NCI-H2107 (cell line): ENCODE results near the gene UPK2.

ENCODE experiments used
- DNase-seq: peaks from one replicate; lab custom pipeline; 2025; lab: John Stamatoyannopoulos, UW

The UPK2 gene

GRCh38 chr11:118956094-118956846 is at the start of gene UPK2:
Gene UPK2, plus strand, starts transcription at chr11:118956298. Its CDS starts 53 bp downstream, at chr11:118956351.
- peak; percentile 71 for DNase-seq

GRCh38 chr11:118907051-118908042 is 48.8 kb upstream of the UPK2 start:
- DNase-seq = peak; percentile 68

GRCh38 chr11:118908264-118908663 is 47.8 kb upstream of the UPK2 start:
- no peak for DNase-seq

DNA sequence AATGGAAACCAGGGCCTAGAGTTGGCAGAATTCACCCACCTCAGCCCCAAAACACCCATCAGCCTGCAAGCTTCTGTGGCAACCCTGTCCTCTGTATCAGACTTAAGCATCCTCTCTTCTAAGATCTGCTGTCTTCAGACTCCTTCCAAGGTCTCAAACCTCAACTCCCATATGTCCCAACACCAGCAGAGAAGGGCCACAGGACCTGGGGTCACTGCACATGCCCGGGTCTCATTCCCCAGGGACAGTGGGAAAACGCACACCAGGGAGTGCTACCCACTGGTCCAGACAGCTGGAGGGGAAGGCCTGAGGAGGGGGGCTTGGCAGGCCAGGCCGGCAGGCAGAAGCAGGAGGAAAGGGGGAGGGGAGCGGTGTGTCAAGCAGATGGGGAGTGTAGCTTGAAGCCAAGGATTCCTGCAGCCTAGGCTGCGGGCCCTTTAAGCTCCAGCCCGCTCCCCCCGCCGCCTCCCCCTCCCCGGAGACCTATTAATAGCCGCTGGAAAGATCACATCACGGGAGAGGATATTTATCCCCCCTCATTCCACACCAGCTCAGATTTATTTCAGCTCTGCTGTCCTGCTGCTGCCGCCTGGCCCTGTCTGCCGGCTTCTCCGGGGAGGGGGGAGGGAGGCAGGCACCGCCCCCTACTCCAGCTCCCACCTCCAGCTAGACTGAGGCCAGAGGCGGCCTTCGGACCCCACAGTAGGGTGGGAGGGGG is 47.0 kb upstream of the UPK2 start:
- DNase-seq = no peak

GRCh38 chr11:118909619-118910308 is 46.3 kb upstream of the UPK2 start:
- no peak for DNase-seq

- peak; percentile 40 for DNase-seq
These were observed 45.6 kb upstream of the UPK2 start for GRCh38 chr11:118910309-118911112.

DNA sequence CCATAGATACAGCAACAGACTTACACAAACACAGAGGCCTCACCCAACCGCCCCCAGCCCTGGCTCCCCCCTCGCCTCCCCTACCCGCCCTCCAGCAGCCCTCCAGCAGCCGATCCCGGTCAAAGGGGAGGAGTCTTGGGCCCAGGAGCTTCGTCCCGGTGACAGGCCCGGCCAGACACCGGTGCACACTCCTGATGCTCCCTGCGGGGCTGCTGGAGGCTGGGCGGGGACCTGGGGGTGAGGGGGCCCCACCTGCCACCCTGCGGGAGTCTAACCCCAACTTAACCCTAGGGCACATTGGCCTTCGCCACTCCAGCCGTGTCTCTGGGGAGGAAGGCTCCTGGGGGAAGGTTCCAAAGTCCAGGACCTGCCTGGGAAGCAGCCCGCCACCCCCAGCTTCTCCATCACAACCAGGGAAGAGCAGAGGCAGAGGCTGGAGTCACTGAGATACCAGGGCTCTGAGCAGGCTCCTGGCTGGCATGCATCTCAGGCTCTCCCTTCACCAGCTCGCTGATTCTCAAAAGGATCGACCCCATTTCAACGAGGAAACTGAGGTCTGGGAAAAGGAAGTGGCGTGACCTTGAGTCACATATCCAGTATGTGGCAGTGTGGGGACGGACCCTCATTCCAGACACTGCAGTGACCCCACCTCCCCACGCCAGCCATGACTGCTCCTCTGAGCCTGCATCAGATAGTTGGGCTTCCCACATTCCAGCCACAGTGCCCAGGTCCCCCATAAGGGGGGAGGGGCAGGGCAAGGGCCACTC is 44.8 kb upstream of the UPK2 start:
- no peak for DNase-seq

DNA sequence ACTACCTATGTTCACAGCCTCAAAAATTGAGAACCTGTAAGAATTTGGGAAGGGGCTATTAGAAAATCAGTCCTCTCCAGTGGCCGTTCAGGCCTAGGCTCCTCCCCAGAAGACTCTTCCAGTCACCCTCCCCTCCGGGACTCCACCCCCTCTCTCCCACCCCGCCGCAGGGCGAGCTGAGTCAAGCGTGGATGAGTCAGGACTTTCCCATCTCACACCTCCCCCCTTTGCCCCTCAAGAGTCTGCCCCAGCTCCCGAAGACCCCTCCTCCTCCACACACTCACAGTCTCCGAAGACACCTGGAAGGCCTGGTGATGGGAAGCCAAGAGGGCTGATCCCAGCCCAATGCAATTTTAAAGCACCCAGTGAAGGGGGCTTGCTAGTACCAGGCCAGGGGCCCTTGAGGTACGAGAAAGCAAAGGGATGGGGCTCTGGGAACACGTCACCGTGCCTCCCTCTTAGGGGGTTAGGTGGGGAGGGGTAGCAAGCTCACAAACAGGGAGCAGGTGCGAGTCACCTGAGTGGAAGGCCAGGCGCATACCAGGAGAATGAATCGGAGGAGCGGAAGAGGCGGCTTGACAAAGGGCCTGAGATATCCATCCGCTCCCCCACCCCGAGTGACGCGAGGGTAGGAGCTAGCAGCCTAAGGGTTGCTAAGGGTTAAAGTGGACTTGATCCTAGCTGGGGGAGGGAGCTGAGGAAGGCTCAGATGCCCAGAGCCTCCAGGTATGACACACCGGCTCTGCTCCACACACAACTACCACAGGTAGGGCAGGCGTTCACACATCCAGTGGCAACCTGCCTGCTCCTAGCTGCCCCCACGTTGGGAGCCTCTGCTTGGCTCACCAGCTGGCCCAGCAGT is 44.0 kb upstream of the UPK2 start:
- no peak for DNase-seq

GRCh38 chr11:118912742-118913410 is 43.2 kb upstream of the UPK2 start:
- DNase-seq = no peak

- no peak for DNase-seq
These were observed 42.5 kb upstream of the UPK2 start for GRCh38 chr11:118913411-118914125.

- DNase-seq = no peak
These were observed 41.8 kb upstream of the UPK2 start for GRCh38 chr11:118914178-118914918.

DNA sequence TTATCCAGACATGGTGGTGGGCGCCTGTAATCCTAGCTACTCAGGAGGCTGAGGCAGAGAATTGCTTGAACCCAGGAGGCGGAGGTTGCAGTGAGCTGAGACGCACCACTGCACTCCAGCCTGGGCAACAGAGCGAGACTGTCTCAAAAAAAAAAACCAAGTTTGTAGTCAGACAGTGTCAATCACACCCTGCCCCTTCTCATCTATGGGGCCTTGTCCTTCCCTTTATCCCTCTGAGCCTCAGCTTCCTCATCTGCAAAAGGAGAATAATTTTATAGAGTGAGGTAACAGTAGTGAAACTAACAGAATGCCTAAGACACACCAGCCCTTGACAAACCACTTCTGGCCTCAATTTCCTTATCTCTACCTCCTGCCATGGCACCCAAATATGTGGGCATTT is 41.1 kb upstream of the UPK2 start:
- no peak for DNase-seq

GRCh38 chr11:118915396-118915795 is 40.7 kb upstream of the UPK2 start:
- DNase-seq = no peak

GRCh38 chr11:118915941-118916841 is 39.9 kb upstream of the UPK2 start:
- DNase-seq = no peak

GRCh38 chr11:118916842-118917388 is 39.2 kb upstream of the UPK2 start:
- no peak for DNase-seq
